Epithelial cell of prostate (primary cell): ENCODE results near the gene WNT4.

ENCODE experiments used
- DNase-seq: peaks from one replicate; pipeline ENCODE4 v3.0.0-alpha.2; 2011; ENCODE audit warnings: low read depth, low spot score
- H3K27ac ChIP-seq: fragments of 450-650 bp; 2 replicates; pipeline ENCODE4 v1.5.1; 2017; ENCODE audit warnings: mild to moderate bottlenecking

Gene WNT4

DNA sequence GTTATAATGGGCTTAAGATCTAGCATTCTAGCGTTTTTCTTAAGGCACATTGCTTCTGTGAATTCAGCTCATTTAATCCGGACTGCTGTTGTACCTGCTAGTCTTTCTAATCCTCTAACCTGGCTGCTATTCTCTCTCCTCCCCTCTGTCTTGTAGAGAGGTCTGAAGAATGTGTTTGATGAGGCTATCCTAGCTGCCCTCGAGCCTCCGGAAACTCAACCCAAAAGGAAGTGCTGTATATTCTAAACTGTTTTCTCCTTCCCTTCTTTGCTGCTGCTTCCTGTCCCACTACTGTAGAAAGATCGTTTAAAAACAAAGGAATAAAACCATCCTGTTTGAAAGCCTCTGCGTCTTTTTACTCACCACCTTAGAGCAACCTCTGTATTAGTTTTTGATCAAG, 53.1 kb downstream of the WNT4 start:
- peak overlapping the region; percentile 39 for H3K27ac ChIP-seq
- DNase-seq: no peak

- no peak for DNase-seq
- H3K27ac ChIP-seq: peak overlapping the region; percentile 39
These were observed 53.7 kb downstream of the WNT4 start for GRCh38 chr1:22089134-22089571.

DNA sequence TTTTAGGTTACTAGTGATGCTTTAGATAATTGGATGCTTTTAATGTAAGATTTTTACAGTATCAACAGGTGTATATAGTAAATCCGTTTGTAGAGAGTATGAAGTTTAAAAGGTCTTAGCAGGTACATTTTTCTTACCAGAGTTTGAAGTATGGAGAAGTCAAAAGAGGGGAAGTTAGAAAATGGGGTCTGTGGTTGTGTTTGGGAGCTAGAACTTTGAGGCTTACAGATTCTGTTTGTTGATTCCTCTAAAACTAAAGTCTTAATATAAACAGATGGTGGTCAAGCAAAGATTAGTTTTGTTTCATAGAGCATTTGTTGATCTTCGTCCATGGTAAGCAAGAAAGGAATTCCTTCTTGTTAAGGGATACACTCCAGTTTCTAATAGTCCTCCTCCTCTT, 54.6 kb downstream of the WNT4 start:
- peak overlapping the region; percentile 39 for H3K27ac ChIP-seq
- no peak for DNase-seq

GRCh38 chr1:22080191-22080590, 62.7 kb downstream of the WNT4 start:
- H3K27ac ChIP-seq: no peak overlapping the region
- DNase-seq: no peak

DNA sequence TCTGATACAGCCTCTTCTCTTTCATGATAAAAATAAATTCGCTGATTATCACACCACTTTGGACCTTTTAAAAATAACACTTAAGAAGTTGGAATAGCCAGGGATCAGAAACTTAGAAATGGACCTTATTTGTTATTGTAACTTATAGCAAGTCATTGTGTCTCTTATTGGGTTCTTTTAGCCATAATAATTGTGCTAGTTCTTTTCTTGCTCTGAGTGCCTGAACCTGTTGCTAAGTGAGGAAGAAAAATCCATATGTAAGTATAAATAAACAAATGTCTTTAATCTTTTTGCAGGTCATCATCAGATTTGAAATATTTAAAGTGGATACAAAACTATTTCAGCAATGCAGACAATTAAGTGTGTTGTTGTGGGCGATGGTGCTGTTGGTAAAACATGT, 64.8 kb downstream of the WNT4 start:
- no peak for DNase-seq
- H3K27ac ChIP-seq: peak overlapping the region; percentile 0

GRCh38 chr1:22077728-22078127, 65.2 kb downstream of the WNT4 start:
- DNase-seq: no peak
- peak overlapping the region; percentile 0 for H3K27ac ChIP-seq

DNA sequence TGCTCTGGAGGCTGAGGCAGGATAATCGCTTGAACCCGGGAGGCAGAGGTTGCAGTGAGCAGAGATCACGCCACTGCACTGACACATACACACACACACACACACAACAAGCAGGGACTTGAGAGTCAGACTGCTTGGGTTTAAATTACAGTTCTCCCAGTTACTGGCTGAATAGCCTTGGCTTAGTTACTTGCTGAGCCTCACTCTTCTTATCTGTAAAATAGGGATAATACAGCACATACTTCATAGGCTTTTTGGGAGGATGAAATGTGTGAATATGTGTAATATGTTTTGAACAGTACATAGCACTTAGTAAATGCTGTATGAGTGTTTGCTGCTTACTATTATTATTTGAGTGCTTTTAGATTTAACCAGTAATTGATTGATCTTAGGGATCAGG, 66.6 kb downstream of the WNT4 start:
- H3K27ac ChIP-seq: peak overlapping the region; percentile 16
- DNase-seq: no peak

DNA sequence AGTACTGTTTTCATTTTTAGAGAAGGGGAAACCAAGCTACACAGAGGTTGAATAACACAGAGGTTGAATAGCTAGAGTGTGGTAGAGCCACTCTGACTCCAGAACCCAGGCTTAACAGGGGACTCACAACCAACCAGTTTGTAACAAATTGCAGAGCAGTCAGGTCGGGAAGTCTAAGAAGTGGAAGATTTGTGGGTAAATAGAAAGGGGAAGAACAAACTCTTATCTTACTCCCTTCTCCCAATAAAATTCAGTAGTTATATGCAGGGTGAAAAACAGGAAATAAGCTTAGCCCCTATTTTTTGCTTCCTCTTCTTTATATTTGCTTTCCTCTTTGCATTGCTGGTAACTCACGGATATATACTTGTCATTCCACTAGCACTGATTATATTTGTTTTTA, 67.2 kb downstream of the WNT4 start:
- peak overlapping the region; percentile 16 for H3K27ac ChIP-seq
- no peak for DNase-seq

- no peak for DNase-seq
- peak overlapping the region; percentile 3 for H3K27ac ChIP-seq
These were observed 68.1 kb downstream of the WNT4 start for GRCh38 chr1:22074803-22075202.

DNA sequence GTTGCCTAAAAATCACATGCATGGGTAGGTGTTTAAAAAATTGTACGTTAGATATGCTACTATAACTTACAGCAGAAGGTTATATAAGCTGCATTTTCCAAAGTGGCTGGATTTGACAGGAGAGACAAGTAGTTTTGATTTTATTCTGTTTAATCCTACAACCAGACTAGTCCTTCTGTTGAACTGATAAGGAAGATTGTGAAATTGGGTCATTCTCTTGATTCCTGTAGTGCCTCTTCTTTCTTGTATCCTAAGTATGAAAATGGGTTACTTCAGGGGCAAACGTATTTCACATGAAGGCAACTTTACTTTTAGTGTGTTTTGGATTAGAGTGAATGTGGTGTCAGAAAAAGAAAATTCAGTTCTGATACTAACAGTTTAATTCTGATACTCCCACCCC, 71.4 kb downstream of the WNT4 start:
- H3K27ac ChIP-seq: no peak overlapping the region
- DNase-seq: no peak
